Chondrocyte (in vitro differentiated cells): ENCODE results near the gene SLC25A22. TPM values are rescaled to one million over a fixed set of nuclear protein-coding genes. Genes with fewer than 3 reads are reported as not detected.

Experiments
- DNase-seq: peaks from one replicate; pipeline ENCODE4 v3.0.0; 2021; ENCODE audit warnings: mixed read lengths, low spot score
- H3K27ac Mint-ChIP-seq: one replicate; pipeline ENCODE4 v1.8.0; 2021; ENCODE audit warnings: mild to moderate bottlenecking, moderate library complexity, mixed read lengths; ENCODE audit not compliant: unreplicated experiment
- H3K27me3 Mint-ChIP-seq: 2 replicates; pipeline ENCODE4 v1.8.0; 2021; ENCODE audit warnings: low read depth, mixed read lengths
- H3K36me3 Mint-ChIP-seq: 2 replicates; pipeline ENCODE4 v1.8.0; 2021; ENCODE audit warnings: low read depth, mixed read lengths
- H3K4me1 Mint-ChIP-seq: 2 replicates; pipeline ENCODE4 v1.8.0; 2021; ENCODE audit warnings: low read depth, mild to moderate bottlenecking, mixed read lengths
- H3K4me3 Mint-ChIP-seq: one replicate; pipeline ENCODE4 v1.8.0; 2021; ENCODE audit warnings: mild to moderate bottlenecking, moderate library complexity, mixed read lengths; ENCODE audit not compliant: unreplicated experiment
- H3K9me3 Mint-ChIP-seq: 2 replicates; pipeline ENCODE4 v1.8.0; 2021; ENCODE audit warnings: low read depth, mixed read lengths
- total RNA-seq: library from RNA; stranded (reverse); gene quantifications from 3 replicates; pipeline ENCODE4 v1.2.1, GENCODE V29; 2021
- TF ChIP-seq, protein P1 (sequence below): fragments of 200-600 bp; sonication (generic); IDR thresholded peaks from 2 replicates; pipeline ENCODE4 v1.5.0; 2021; ENCODE audit warnings: antibody characterized with exemption, mild to moderate bottlenecking, moderate library complexity

Gene SLC25A22
- total RNA-seq, 1 donor from 2014 or later, result 16.0 TPM

DNA sequence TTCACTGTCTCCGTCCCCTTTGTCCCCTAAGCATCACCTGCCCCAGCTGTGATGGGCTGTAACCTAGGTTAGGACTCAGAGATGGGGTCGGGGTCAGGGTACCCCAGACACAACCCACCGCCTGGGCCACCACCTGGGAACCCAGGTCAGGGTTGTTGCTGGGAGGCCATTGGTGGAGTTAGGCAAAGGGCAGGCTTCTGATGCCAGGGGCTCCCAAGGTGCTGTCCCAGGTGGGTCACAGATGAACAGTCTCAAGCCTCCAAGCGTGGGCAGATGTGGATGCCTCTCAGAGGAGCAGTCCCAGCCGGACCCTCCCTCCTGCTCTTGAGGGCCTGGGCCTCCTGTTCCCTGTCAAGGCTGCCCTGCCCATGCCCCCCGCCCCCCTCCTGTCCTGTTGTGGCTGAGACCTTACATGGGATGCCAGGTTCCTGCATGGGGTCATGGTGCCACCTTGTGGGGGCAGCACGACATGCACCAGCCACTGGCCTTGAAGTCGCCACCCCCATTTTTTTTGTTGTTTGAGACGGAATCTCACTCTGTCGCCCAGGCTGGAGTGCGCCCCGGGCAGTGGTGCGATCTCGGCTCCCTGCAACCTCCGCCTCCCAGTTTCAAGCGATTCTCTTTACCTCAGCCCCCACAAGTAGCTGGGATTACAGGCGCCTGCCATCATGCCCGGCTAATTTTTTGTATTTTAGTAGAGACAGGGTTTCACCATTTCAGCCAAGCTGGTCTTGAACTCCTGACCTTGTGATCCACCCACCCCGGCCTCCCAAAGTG lies 32.9 kb downstream of the SLC25A22 start:
- Mint-ChIP-seq H3K9me3 (no peaks in the 10 kb centered on the region), H3K27ac (no peak overlapping the region)

DNA sequence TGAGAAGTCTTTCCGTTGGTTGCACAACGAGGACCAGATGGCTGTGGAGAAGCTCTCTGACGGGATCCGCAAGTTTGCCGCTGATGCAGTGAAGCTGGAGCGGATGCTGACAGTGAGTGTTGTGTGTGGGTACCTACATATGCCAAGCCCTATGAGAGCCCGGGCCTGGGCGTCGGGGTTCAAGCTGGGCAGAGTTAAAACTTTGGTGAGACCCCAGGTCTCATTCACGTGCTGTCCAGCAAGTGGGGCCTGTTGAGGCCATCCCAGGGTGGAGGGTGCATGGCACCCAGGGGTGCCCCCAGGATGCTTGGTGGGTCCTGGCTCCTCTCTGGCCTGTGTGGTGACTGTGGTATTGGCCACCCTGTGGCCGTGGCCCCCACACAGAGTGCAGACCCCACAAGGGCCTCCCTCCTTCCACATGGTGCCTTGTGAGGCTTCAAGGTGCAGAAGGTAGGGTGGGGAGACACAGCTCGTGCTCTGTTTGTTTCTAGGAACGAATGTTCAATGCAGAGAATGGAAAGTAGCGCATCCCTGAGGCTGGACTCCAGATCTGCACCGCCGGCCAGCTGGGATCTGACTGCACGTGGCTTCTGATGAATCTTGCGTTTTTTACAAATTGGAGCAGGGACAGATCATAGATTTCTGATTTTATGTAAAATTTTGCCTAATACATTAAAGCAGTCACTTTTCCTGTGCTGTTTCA lies 33.6 kb downstream of the SLC25A22 start:
- Mint-ChIP-seq H3K9me3 (no peaks in the 10 kb centered on the region), H3K4me3 (no peak overlapping the region), H3K4me1 (peaks cover 7% of the 10 kb centered on the region)

More for the DNA sequence above, 32.9 kb downstream of the SLC25A22 start:
- no peak overlapping the region for H3K4me3 Mint-ChIP-seq
- H3K4me1 Mint-ChIP-seq, result peaks cover 7% of the 10 kb centered on the region
- peaks cover 12% of the 10 kb centered on the region for H3K36me3 Mint-ChIP-seq
- DNase-seq, result no peak
- H3K27me3 Mint-ChIP-seq, result no peaks in the 10 kb centered on the region
- TF ChIP-seq, protein P1, sequence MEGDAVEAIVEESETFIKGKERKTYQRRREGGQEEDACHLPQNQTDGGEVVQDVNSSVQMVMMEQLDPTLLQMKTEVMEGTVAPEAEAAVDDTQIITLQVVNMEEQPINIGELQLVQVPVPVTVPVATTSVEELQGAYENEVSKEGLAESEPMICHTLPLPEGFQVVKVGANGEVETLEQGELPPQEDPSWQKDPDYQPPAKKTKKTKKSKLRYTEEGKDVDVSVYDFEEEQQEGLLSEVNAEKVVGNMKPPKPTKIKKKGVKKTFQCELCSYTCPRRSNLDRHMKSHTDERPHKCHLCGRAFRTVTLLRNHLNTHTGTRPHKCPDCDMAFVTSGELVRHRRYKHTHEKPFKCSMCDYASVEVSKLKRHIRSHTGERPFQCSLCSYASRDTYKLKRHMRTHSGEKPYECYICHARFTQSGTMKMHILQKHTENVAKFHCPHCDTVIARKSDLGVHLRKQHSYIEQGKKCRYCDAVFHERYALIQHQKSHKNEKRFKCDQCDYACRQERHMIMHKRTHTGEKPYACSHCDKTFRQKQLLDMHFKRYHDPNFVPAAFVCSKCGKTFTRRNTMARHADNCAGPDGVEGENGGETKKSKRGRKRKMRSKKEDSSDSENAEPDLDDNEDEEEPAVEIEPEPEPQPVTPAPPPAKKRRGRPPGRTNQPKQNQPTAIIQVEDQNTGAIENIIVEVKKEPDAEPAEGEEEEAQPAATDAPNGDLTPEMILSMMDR, result peak; percentile 75

DNA sequence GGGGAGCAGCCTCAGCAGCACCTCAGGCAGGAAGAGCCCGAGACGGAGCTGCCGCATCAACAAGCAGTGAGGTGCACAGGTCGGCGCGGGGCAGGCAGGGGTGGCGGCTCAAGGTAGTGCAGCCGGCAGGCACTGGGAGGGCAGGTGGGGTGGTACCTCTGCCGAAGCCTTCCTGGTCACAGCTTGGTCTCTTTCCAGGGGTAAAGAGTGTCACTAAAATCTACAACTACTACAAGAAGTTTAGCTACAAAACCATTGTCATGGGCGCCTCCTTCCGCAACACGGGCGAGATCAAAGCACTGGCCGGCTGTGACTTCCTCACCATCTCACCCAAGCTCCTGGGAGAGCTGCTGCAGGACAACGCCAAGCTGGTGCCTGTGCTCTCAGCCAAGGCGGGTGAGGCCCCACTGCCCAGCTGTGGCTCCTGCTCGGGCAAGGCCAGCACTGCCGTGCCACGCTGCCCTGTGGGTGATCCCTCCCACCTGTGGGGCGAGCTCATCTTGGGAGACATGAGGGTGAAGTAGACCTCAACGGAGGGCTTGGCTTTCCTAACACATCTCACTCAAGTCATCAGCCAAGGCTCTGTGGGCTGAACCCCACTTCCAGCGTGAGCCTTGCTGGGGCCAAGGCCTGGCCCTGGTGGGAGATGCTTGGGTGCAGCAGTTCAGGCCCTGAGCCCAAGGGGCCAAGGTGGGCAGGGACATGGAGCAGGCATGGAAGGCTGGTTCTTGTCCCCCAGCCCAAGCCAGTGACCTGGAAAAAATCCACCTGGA lies 34.3 kb downstream of the SLC25A22 start:
- TF ChIP-seq, protein P1, result no peak
- peaks cover 7% of the 10 kb centered on the region for H3K4me1 Mint-ChIP-seq
- DNase-seq, result no peak
- H3K9me3 Mint-ChIP-seq, result no peaks in the 10 kb centered on the region
- H3K36me3 Mint-ChIP-seq, result peaks cover 15% of the 10 kb centered on the region
- H3K27me3 Mint-ChIP-seq, result no peaks in the 10 kb centered on the region
- no peak overlapping the region for H3K4me3 Mint-ChIP-seq
- H3K27ac Mint-ChIP-seq, result peak overlapping the region; percentile 76

More for the DNA sequence above, 33.6 kb downstream of the SLC25A22 start:
- no peak overlapping the region for H3K27ac Mint-ChIP-seq
- no peaks in the 10 kb centered on the region for H3K27me3 Mint-ChIP-seq
- DNase-seq, result no peak
- H3K36me3 Mint-ChIP-seq, result peaks cover 15% of the 10 kb centered on the region
- TF ChIP-seq, protein P1, result no peak

DNA sequence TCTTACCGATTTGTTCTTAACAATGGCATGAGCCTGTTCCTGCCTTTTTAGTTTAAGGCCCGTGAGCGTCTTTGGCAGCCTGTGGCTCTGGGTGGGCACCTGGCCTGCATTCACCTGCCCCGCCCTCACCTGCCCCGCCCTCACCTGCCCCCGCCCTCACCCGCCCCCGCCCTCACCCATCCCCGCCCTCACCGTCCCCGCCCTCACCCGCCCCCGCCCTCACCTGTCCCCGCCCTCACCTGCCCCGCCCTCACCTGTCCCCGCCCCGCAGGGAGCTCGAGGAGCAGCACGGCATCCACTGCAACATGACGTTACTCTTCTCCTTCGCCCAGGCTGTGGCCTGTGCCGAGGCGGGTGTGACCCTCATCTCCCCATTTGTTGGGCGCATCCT lies 35.0 kb downstream of the SLC25A22 start:
- Mint-ChIP-seq H3K27me3 (no peaks in the 10 kb centered on the region), H3K9me3 (no peaks in the 10 kb centered on the region), H3K27ac (peak overlapping the region; percentile 78), H3K4me3 (no peak overlapping the region), H3K4me1 (peaks cover 7% of the 10 kb centered on the region), H3K36me3 (peaks cover 15% of the 10 kb centered on the region)
- DNase-seq, result no peak
- TF ChIP-seq, protein P1, result no peak
